Mucosa of stomach (tissue), 1 donor: ENCODE data around the gene RHBDL1.
"Not testable (repeated sequence)": the region's sequence is repeated elsewhere in the genome, so short reads cannot be mapped to it uniquely, and the experiment has no call there.

Experiments
- H3K27me3 ChIP-seq: one replicate; pipeline ENCODE4 v1.7.0; 2013; ENCODE audit warnings: mild to moderate bottlenecking, low read length; ENCODE audit not compliant: control insufficient read depth, insufficient read depth
- H3K36me3 ChIP-seq: one replicate; pipeline ENCODE4 v1.7.0; 2013; ENCODE audit warnings: low read length; ENCODE audit not compliant: control insufficient read depth, insufficient read depth
- H3K4me1 ChIP-seq: one replicate; pipeline ENCODE4 v1.7.0; 2013; ENCODE audit warnings: mild to moderate bottlenecking, low read length; ENCODE audit not compliant: control insufficient read depth, insufficient read depth
- H3K4me3 ChIP-seq: one replicate; pipeline ENCODE4 v1.7.0; 2013; ENCODE audit warnings: low read length
- H3K9ac ChIP-seq: one replicate; pipeline ENCODE4 v1.7.0; 2013; ENCODE audit warnings: mild to moderate bottlenecking, low read length, moderate library complexity
- H3K9me3 ChIP-seq: one replicate; pipeline ENCODE4 v1.7.0; 2013; ENCODE audit warnings: mild to moderate bottlenecking, low read length, moderate library complexity; ENCODE audit not compliant: control insufficient read depth
- donor health status: Pancreatic carcinoma.

The RHBDL1 gene

DNA sequence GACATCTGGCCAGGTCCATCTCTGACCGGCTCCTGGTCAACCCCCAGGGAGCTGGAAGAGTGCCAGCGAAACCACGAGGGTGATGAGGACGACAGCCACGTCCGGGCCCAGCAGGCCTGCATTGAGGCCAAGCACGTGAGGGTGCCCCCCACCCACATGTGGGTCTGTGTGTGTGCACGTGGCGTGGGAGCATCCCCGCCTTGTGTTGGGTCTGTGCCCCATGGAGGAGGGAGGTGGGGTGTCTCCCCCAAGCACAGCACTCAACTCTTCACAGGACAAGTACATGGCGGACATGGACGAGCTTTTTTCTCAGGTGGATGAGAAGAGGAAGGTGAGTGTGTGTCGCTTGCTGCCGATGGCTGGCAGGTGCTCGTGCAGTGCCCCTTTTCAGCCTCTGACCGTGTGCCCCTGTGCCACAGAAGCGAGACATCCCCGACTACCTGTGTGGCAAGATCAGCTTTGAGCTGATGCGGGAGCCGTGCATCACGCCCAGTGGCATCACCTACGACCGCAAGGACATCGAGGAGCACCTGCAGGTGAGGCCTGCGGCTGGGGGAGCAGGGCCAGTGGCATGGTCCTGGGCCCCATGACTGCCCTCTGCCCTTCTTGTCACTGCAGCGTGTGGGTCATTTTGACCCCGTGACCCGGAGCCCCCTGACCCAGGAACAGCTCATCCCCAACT lies 6.4 kb downstream of the RHBDL1 start:
- H3K9me3 ChIP-seq = no peaks in the 10 kb centered on the region
- H3K27me3 ChIP-seq = no peaks in the 10 kb centered on the region
- H3K36me3 ChIP-seq = peaks cover 15% of the 10 kb centered on the region
- peaks cover 48% of the 10 kb centered on the region for H3K4me1 ChIP-seq
- no peak overlapping the region for H3K4me3 ChIP-seq
- no peak overlapping the region for H3K9ac ChIP-seq

DNA sequence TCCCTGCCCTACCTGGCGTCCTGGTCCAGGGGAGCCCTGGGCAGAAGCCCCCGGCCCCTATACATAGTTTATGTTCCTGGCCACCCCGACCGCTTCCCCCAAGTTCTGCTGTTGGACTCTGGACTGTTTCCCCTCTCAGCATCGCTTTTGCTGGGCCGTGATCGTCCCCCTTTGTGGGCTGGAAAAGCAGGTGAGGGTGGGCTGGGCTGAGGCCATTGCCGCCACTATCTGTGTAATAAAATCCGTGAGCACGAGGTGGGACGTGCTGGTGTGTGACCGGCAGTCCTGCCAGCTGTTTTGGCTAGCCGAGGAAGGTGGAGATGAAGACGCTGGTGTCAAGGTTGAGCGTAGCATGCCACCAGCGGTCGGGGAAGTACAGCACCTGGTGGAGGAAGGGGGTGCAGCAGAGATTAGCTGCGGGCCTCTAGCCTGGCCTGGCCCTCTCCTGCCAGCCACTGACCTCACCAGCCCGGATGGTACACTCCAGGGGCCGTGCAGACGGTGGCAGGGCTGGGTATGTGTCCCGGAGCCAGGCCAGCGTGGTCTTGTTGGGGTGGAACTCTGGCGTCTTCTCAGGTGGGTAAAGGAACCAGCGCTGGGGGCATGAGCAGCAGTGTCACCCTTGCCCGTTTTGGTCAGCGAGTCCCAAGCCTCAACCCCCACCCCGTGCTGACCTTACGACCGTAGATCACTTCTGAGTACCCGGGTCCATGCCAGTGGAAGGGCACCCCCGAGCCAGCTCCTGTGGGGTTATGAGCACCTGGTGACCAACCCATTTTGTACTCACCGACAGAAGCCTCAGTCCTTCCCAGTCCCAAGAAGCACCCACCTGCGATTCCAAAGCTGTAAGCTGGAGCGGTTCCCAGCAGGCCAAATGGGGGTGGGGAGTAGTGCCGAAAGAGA lies 7.3 kb downstream of the RHBDL1 start:
- H3K4me1 ChIP-seq = peaks cover 40% of the 10 kb centered on the region

DNA sequence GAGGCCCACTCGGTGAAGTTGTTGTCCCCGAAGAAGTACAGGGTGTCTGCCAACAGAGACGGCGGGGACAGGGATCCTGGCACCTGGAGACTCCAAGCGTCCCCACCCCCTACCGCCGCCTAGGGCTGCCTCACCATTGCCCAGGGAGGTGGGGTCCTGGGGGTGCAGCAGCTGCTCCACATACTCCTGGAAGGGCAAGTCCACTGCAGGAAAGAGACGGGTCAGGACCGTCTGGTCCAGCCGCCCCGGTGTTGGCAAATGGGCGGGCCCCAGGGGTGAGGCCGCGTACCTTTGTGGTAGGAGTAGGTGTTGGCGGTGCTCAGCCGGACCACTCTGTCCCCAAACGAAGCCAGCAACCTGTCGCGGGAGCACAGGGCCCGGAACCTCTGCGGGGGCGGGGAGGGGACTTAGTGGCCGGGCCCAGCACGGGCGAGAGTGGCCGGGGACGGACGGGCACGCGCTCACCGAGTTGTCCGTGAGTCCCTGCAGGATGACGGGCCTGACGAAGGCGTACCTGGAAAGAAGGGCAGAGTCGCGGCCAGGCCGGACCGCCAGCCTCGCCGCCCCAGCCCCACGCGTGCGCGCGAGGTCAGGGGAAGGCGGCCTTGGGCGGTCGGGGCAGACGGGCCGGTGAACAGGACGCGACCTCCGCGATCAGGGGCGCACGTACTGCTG lies 8.1 kb downstream of the RHBDL1 start:
- Histone ChIP-seq H3K27me3 (no peaks in the 10 kb centered on the region), H3K9ac (peak overlapping the region; percentile 61), H3K4me3 (peak overlapping the region; percentile 19), H3K4me1 (peaks cover 40% of the 10 kb centered on the region), H3K9me3 (no peaks in the 10 kb centered on the region), H3K36me3 (peaks cover 15% of the 10 kb centered on the region)

More for the DNA sequence above, 7.3 kb downstream of the RHBDL1 start:
- Histone ChIP-seq H3K36me3 (peaks cover 15% of the 10 kb centered on the region), H3K9me3 (no peaks in the 10 kb centered on the region), H3K27me3 (no peaks in the 10 kb centered on the region), H3K9ac (peak overlapping the region; percentile 61), H3K4me3 (no peak overlapping the region)

DNA sequence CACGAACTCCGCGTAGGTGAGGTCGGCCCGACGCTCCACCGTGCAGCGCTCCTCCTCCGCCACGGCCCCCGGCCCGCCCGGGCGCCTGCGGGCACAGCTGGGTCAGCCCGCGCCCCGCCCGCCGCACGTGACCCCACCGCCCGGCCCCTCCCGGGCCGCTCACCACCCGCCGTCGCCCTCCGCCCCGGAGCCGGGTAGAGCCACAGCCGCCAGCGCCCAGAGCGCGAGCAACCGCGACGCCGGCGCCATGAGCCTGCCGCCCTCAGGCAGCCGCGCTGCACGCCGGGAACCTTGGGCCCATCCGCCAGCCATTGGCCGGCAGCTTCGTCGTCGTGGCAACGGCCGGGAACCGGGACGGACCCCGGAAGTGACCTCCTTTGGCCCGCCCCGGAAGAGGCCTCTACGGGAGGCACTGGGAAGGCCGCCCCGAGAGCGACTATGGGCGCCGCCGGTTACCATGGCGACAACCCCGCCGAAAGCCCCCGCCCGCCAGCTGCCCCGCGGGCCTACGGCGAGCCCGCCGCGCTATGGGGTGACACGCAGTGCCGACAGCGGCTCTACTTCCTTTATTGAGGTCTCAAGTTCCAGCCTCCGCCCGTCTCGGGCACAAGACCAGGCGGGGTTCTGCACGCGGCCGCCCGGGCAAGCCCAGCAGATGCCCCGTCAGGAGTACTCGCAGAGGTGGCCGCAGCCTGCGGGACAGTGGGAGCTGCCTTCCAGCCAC lies 8.8 kb downstream of the RHBDL1 start, which contains the start of gene JMJD8:
Gene JMJD8, minus strand, starts transcription at position 264 of the 724 bp plus-strand sequence. Its CDS starts 15 bp downstream, at position 249.
- Histone ChIP-seq H3K9ac (peak within 1 kb of the TSS; percentile 61), H3K4me3 (peak within 1 kb of the TSS; percentile 19), H3K4me1 (peaks cover 41% of the 10 kb centered on the region)

DNA sequence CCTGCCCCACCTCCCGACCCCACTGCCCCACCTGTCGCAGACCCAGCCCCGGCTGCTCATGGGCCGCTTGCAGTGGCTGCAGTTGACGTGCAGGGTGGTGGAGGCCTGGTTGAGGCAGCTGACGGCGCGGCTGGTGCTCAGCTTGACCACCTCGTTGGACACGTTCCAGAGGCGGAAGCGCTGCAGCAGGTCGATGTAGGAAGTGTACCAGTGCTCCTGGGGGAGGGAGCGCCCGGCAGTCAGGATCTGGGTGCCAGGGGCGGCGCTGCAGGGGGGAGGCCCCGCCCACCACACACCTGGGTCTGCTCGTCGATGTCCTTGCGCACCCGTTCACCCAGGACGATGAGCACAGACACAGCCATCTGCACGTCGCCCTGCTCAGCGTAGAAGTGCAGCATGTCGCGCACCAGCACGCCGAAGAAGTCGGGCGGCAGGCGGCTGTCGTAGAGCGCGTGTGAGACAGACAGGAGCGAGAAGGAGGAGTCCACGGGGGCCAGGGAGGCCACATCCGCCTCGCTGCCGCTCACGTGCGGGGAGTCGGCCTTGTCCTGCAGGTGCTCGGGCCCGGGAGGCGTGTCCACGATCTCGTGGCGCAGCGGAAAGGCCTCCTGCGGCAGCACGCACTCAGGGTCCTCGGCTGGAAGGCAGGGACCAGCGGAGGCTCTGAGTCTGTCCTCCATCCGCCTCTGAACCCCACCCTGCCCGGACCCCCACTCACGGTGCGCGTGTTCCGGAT lies 9.7 kb downstream of the RHBDL1 start:
- H3K4me3 ChIP-seq = no peak overlapping the region
- peaks cover 45% of the 10 kb centered on the region for H3K4me1 ChIP-seq
- no peaks in the 10 kb centered on the region for H3K9me3 ChIP-seq
- peaks cover 15% of the 10 kb centered on the region for H3K36me3 ChIP-seq
- no peaks in the 10 kb centered on the region for H3K27me3 ChIP-seq
- H3K9ac ChIP-seq = no peak overlapping the region

More for the DNA sequence above, 8.8 kb downstream of the RHBDL1 start, which contains the start of gene JMJD8:
- Histone ChIP-seq H3K27me3 (no peaks in the 10 kb centered on the region), H3K9me3 (no peaks in the 10 kb centered on the region), H3K36me3 (peaks cover 15% of the 10 kb centered on the region)

DNA sequence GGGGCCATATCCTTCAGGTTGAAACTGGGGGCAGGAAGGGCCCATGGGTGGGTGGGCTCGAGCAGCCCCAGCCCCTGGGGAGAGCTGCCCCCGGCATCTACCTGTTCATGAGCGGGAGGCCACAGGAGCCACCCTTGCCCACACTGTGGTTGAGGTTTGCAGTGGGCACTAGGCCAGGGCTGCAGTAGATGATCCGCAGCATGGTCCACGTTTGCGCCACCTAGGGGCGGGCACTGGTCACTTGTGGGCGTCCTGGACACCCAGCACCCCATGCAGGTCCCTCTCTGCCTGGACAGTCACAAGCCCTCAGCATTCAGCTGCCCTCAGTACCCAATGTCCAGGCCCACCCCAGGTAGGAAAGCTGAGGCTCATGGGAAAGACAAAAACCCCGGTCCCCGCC lies 10.5 kb downstream of the RHBDL1 start:
- Histone ChIP-seq H3K36me3 (peaks cover 15% of the 10 kb centered on the region), H3K4me1 (peaks cover 46% of the 10 kb centered on the region), H3K4me3 (no peak overlapping the region)

DNA sequence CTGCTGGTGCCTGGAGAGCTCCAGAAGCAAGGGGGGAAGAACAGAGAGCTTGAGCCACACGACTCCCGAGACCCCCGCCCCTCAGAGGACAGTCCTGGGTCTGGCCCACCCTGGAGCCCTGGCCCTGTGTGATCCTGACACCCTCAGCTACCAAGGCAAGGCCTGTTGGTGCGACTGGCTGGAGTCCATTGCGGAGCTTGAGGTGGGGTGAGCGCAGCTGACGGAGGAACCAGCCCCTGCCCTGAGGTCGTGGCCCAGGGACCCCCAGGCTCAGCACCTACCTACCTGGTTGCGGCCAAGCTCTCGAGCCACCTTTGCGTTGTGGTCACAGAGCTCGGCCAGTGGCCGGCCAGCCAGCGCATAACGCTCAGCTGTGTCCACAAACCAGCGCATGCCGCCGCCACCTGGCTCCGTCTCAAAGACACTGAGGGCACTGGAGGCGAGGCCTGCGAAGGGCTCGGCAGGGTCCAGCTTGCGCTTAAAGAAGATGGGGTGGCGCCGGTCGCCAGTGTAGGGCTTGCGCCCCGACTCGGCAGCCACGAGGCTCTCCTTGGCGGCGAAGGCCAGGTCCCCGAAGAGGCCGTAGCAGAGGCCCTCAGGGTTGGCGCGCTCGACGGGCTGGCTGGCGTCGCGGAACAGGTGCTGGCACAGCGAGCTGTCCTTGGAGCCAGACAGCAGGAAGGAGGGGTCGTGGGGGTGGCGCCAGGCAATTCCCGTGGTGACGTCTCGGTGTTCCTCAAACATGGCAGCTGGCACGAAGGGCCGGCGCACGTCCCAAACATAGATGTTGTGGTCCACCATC lies 11.2 kb downstream of the RHBDL1 start:
- peaks cover 14% of the 10 kb centered on the region for H3K36me3 ChIP-seq
- H3K27me3 ChIP-seq = no peaks in the 10 kb centered on the region
- H3K4me3 ChIP-seq = no peak overlapping the region
- no peaks in the 10 kb centered on the region for H3K9me3 ChIP-seq
- H3K4me1 ChIP-seq = peaks cover 39% of the 10 kb centered on the region
- H3K9ac ChIP-seq = no peak overlapping the region

More for the DNA sequence above, 10.5 kb downstream of the RHBDL1 start:
- Histone ChIP-seq H3K9me3 (no peaks in the 10 kb centered on the region), H3K9ac (no peak overlapping the region), H3K27me3 (no peaks in the 10 kb centered on the region)

DNA sequence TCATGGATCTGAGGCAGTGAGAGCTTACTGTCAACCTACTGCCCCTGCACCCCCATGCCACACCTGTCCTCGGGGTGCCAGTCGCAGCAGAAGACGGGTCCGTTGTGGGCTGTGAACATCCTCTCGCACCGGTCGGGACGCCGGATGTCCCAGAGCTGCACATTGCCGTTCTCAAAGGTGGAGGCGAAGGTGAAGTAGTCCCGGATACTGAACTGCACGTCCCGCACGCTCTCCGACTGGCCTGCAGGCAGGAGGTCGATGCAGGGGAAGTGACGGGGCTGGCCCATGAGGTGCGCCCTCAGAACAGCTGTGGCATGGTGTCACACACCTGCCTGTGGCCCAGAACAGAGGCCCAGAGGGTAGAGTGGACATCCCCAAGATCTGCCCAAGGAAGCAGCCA lies 12.0 kb downstream of the RHBDL1 start:
- peaks cover 32% of the 10 kb centered on the region for H3K4me1 ChIP-seq
- H3K36me3 ChIP-seq = peaks cover 7% of the 10 kb centered on the region

DNA sequence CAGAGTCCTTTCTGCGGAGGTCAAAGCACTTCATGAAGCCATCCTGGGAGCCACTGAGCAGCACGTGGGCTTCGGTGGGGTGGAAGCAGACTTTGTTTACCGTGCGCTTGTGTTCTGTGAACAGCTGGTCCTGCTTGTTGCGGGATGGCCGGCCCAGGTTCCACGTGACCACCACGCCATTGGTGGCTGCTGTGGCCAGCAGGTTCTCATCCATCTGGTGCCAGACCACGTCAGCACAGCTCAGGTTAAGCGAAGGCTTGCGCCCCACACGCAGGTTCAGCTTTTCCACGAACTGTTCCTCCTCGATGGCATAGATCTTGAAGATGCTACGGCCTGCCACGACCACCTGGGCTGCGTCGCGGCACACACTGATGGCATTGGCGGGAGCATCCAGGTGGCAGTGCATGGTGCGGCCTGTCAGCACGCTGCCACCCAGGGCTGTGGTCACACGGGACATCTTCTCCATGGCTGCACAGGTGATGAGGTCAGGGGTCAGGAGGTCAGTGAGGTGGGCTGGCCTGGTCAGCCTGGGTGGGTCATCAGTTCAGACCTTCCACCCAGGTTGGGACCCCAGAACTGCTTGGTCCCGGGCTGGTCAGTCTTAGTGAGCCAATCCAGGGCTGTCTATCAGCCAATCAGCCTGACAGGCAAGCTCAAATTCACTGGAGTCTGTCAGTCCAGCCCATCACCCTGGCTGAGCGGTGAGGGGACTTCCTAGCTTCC lies 13.9 kb downstream of the RHBDL1 start:
- peaks cover 24% of the 10 kb centered on the region for H3K4me1 ChIP-seq
- peaks cover 25% of the 10 kb centered on the region for H3K27me3 ChIP-seq
- H3K9me3 ChIP-seq = no peaks in the 10 kb centered on the region
- H3K4me3 ChIP-seq = peak overlapping the region; percentile 48
- H3K9ac ChIP-seq = peak overlapping the region; percentile 89
- no peaks in the 10 kb centered on the region for H3K36me3 ChIP-seq

More for the DNA sequence above, 12.0 kb downstream of the RHBDL1 start:
- Histone ChIP-seq H3K27me3 (peaks cover 6% of the 10 kb centered on the region), H3K9me3 (no peaks in the 10 kb centered on the region), H3K9ac (no peak overlapping the region), H3K4me3 (no peak overlapping the region)

DNA sequence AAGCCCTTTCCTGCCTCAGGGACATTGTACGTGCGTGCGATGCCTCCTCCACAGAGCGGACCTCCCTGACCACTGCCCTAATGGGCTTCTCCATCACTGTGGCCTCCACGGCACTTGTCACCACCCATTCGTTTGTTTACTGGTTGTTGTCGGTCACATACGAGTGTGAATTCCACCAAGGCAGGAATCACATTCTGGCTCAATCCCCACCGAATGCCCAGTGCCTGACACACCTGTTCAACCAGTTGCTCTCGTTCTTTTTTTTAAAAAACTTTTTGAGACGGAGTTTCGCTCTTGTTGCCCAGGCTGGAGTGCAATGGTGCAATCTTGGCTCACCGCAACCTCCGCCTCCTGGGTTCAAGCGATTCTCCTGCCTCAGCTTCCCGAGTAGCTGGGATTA lies 15.8 kb downstream of the RHBDL1 start:
- not testable (repeated sequence) for H3K36me3 ChIP-seq, H3K9me3 ChIP-seq, H3K9ac ChIP-seq, H3K4me3 ChIP-seq
- Histone ChIP-seq H3K27me3 (peaks cover 40% of the 10 kb centered on the region), H3K4me1 (peaks cover 33% of the 10 kb centered on the region)
